ENCODE measurements around the gene LMX1A.

Gene LMX1A

GRCh38 chr1:165376811-165377311, 20.3 kb upstream of the LMX1A start:
- TF ChIP-seq ZNF664 (tag by site-specific recombination; IDR thresholded peaks at IDR 0.05) (peak; percentile 84; the same call in 1 of the 2 replicates), ZNF274 (IDR thresholded peaks at IDR 0.05; ENCODE audit: low read length) (no peak), ZNF274 (tag by site-specific recombination; IDR thresholded peaks at IDR 0.05; ENCODE audit: borderline replicate concordance) (no peak), ZNF133 (tag by site-specific recombination; IDR thresholded peaks at IDR 0.05) (no peak), KLF1 (tag by site-specific recombination; IDR thresholded peaks at IDR 0.05) (0 out of 2 replicates have a peak, but pooled peaks have one; percentile 3), ZNF561 (tag by site-specific recombination; IDR thresholded peaks at IDR 0.05; ENCODE audit: borderline replicate concordance) (no peak), HOXC10 (CRISPR knock-in tag; IDR thresholded peaks at IDR 0.05) (no peak), GLIS2 (tag by site-specific recombination; IDR thresholded peaks at IDR 0.05) (peak; percentile 82; the same call in 1 of the 2 replicates), ZNF610 (tag by site-specific recombination; IDR thresholded peaks at IDR 0.05; ENCODE audit: borderline replicate concordance) (no peak), WT1 (tag by site-specific recombination; IDR thresholded peaks at IDR 0.05) (0 out of 2 replicates have a peak, but pooled peaks have one; percentile 39), YY1 (tag by site-specific recombination; IDR thresholded peaks at IDR 0.05) (no peak), ZNF121 (tag by site-specific recombination; IDR thresholded peaks at IDR 0.05) (no peak), ZNF335 (tag by site-specific recombination; conservative IDR thresholded peaks at IDR 0.05) (0 out of 2 replicates have a peak, but pooled peaks have one; percentile 65)
- no peak overlapping the region for H3K4me3 ChIP-seq (ENCODE audit: low read depth, low read length)
- CTCF ChIA-PET = interaction anchor here (0.7 to 3.8 kb wide), 4 partner anchors 10 to 147 kb away, joined by 3 to 27 read pairs (median 7); no protein-coding TSS in a partner anchor
- POLR2A ChIA-PET = interaction anchor here (1.1 to 1.5 kb wide), 3 partner anchors 8 to 16 kb away, joined by 3 to 6 read pairs (median 3); no protein-coding TSS in a partner anchor
- H3K27ac ChIP-seq (ENCODE audit: extremely low read depth, low read depth, low read length) = peak overlapping the region; percentile 78; the same call in 1 of the 2 replicates
- H3K36me3 ChIP-seq (ENCODE audit: control insufficient read depth in 2 of 2, insufficient read depth in 1 of 2, low read length in 2 of 2) = no peaks in the 10 kb centered on the region
- H3K9me3 ChIP-seq (ENCODE audit: control insufficient read depth, insufficient read depth, low read depth, low read length) = no peaks in the 10 kb centered on the region
- H3K4me1 ChIP-seq (ENCODE audit: control insufficient read depth, insufficient read depth, low read length) = peaks cover 10% of the 10 kb centered on the region

GRCh38 chr1:165376041-165376810, 19.7 kb upstream of the LMX1A start:
- CTCF ChIA-PET = interaction anchor here (0.6 to 3.8 kb wide), 8 partner anchors 9 to 262 kb away, joined by 3 to 27 read pairs (median 8); no protein-coding TSS in a partner anchor
- TF ChIP-seq ZNF341 (tag by site-specific recombination; IDR thresholded peaks at IDR 0.05; ENCODE audit: low read depth) = 0 out of 2 replicates have a peak, but pooled peaks have one; percentile 63
- no peak for TF ChIP-seq ZNF133 (tag by site-specific recombination; IDR thresholded peaks at IDR 0.05)
- TF ChIP-seq KLF1 (tag by site-specific recombination; IDR thresholded peaks at IDR 0.05) = 0 out of 2 replicates have a peak, but pooled peaks have one; percentile 7
- peak; percentile 44 for TF ChIP-seq PRDM10 (tag by site-specific recombination; IDR thresholded peaks at IDR 0.05)
- TF ChIP-seq ZNF335 (tag by site-specific recombination; conservative IDR thresholded peaks at IDR 0.05) = peak; percentile 81
- TF ChIP-seq ZNF37A (tag by site-specific recombination; IDR thresholded peaks at IDR 0.05) = no peak
- TF ChIP-seq ZNF561 (tag by site-specific recombination; IDR thresholded peaks at IDR 0.05; ENCODE audit: borderline replicate concordance) = no peak
- TF ChIP-seq ZNF596 (tag by site-specific recombination; IDR thresholded peaks at IDR 0.05) = no peak
- no peak for TF ChIP-seq ZSCAN18 (tag by site-specific recombination; IDR thresholded peaks at IDR 0.05)
- 0 out of 2 replicates have a peak, but pooled peaks have one; percentile 70 for TF ChIP-seq MZF1 (tag by site-specific recombination; IDR thresholded peaks at IDR 0.05; ENCODE audit: borderline replicate concordance)
- TF ChIP-seq SP2 (tag by site-specific recombination; IDR thresholded peaks at IDR 0.05) = peak; percentile 63
- TF ChIP-seq FEZF1 (tag by site-specific recombination; IDR thresholded peaks at IDR 0.05) = peak; percentile 35
- TF ChIP-seq PATZ1 (tag by site-specific recombination; IDR thresholded peaks at IDR 0.05) = peak; percentile 53
- peak; percentile 81 for TF ChIP-seq ZNF366 (tag by site-specific recombination; conservative IDR thresholded peaks at IDR 0.05)
- peak; percentile 45 for TF ChIP-seq ZNF398 (tag by site-specific recombination; IDR thresholded peaks at IDR 0.05)

More at GRCh38 chr1:165376041-165376810, 19.7 kb upstream of the LMX1A start:
- POLR2A ChIA-PET = interaction anchor here (1.1 to 1.5 kb wide), 3 partner anchors 8 to 17 kb away, joined by 3 to 6 read pairs (median 3); no protein-coding TSS in a partner anchor
- no peaks in the 10 kb centered on the region for H3K9me3 ChIP-seq (ENCODE audit: control insufficient read depth, insufficient read depth, low read depth, low read length)
- H3K27ac ChIP-seq (ENCODE audit: extremely low read depth, low read depth, low read length) = peak overlapping the region; percentile 78
- H3K36me3 ChIP-seq (ENCODE audit: control insufficient read depth in 2 of 2, insufficient read depth in 1 of 2, low read length in 2 of 2) = no peaks in the 10 kb centered on the region
- no peak overlapping the region; the same call in 1 of the 2 replicates for H3K4me3 ChIP-seq (ENCODE audit: low read depth, low read length)
- peaks cover 10% of the 10 kb centered on the region for H3K4me1 ChIP-seq (ENCODE audit: control insufficient read depth, insufficient read depth, low read length)

Measured in HEK293 (cell line).